H54 (cell line): ENCODE results near the gene CADPS.

ENCODE experiments used
- DNase-seq: peaks from one replicate; pipeline ENCODE4 v3.0.0; 2011; ENCODE audit warnings: low spot score, mixed read lengths; ENCODE audit not compliant: insufficient read length
- FAIRE-seq: peaks from 3 replicates; lab custom pipeline; 2011; peaks lifted over from hg19 to GRCh38; lab: Jason Lieb, UNC
- POLR2A ChIP-seq: IDR thresholded peaks from 2 replicates; pipeline ENCODE4 v1.6.1; 2011; ENCODE audit warnings: low read depth, mild to moderate bottlenecking, low read length

Gene CADPS

GRCh38 chr3:62462788-62463187 is 412.4 kb downstream of the CADPS start:
- no peak for TF ChIP-seq POLR2A
- DNase-seq (no peak), FAIRE-seq (no peak)

- no peak for FAIRE-seq
- TF ChIP-seq POLR2A: no peak
- no peak for DNase-seq
Measured at GRCh38 chr3:62462104-62462762, 413.0 kb downstream of the CADPS start.

GRCh38 chr3:62454916-62455315 is 420.3 kb downstream of the CADPS start:
- DNase-seq (no peak), FAIRE-seq (no peak)
- TF ChIP-seq POLR2A: no peak

GRCh38 chr3:62453448-62453847 is 421.8 kb downstream of the CADPS start:
- no peak for FAIRE-seq
- no peak for TF ChIP-seq POLR2A
- no peak for DNase-seq

- FAIRE-seq: no peak
- DNase-seq: no peak
- TF ChIP-seq POLR2A: no peak
Measured at GRCh38 chr3:62451211-62451887, 423.9 kb downstream of the CADPS start.

- FAIRE-seq: no peak
- TF ChIP-seq POLR2A: no peak
- DNase-seq: no peak
Measured at GRCh38 chr3:62446337-62446940, 428.8 kb downstream of the CADPS start.

GRCh38 chr3:62445275-62445674 is 429.9 kb downstream of the CADPS start:
- DNase-seq (no peak), FAIRE-seq (peak; percentile 67)
- no peak for TF ChIP-seq POLR2A

- no peak for TF ChIP-seq POLR2A
- DNase-seq (no peak), FAIRE-seq (no peak)
Measured at GRCh38 chr3:62439978-62440377, 435.2 kb downstream of the CADPS start.

- no peak for DNase-seq
- no peak for TF ChIP-seq POLR2A
- no peak for FAIRE-seq
Measured at GRCh38 chr3:62439176-62439813, 435.9 kb downstream of the CADPS start.

- TF ChIP-seq POLR2A: no peak
- DNase-seq: no peak
- no peak for FAIRE-seq
Measured at GRCh38 chr3:62436785-62437184, 438.4 kb downstream of the CADPS start.

GRCh38 chr3:62433396-62433795 is 441.8 kb downstream of the CADPS start:
- no peak for FAIRE-seq
- no peak for DNase-seq

GRCh38 chr3:62421207-62421606 is 454.0 kb downstream of the CADPS start:
- no peak for TF ChIP-seq POLR2A
- DNase-seq (no peak), FAIRE-seq (no peak)

More at GRCh38 chr3:62433396-62433795, 441.8 kb downstream of the CADPS start:
- no peak for TF ChIP-seq POLR2A

- DNase-seq (no peak), FAIRE-seq (no peak)
- no peak for TF ChIP-seq POLR2A
Measured at GRCh38 chr3:62416144-62416543, 459.1 kb downstream of the CADPS start.

- no peak for TF ChIP-seq POLR2A
- DNase-seq (no peak), FAIRE-seq (no peak)
Measured at GRCh38 chr3:62415312-62415801, 459.9 kb downstream of the CADPS start.
